Amniotic stem cell (primary cell): ENCODE data around the gene ATP5ME.
"Not testable (repeated sequence)": the region's sequence is repeated elsewhere in the genome, so short reads cannot be mapped to it uniquely, and the experiment has no call there.

Experiments used
- DNase-seq: peaks from one replicate; lab custom pipeline; 2025; lab: John Stamatoyannopoulos, UW

The ATP5ME gene

GRCh38 chr4:674172-675035 lies at the start of gene ATP5ME, which contains the start of gene MYL5:
TSS of gene ATP5ME (minus strand) at chr4:674276. CDS start at chr4:674247, 29 bp downstream.
TSS of gene MYL5 (plus strand) at chr4:674542. CDS start at chr4:678027, 3,485 bp downstream.
- peak; percentile 81 for DNase-seq

- DNase-seq: no peak
Measured at GRCh38 chr4:722851-723360, 48.8 kb upstream of the ATP5ME start.

- no peak for DNase-seq
Measured at GRCh38 chr4:722169-722725, 48.2 kb upstream of the ATP5ME start.

GRCh38 chr4:721261-722168 lies 47.4 kb upstream of the ATP5ME start:
- no peak for DNase-seq

GRCh38 chr4:720111-720860 lies 46.2 kb upstream of the ATP5ME start:
- DNase-seq: no peak

GRCh38 chr4:718460-718859 lies 44.4 kb upstream of the ATP5ME start:
- no peak for DNase-seq

GRCh38 chr4:717601-718320 lies 43.7 kb upstream of the ATP5ME start:
- DNase-seq: no peak

GRCh38 chr4:714087-714486 lies 40.0 kb upstream of the ATP5ME start:
- no peak for DNase-seq

GRCh38 chr4:712916-713632 lies 39.0 kb upstream of the ATP5ME start:
- DNase-seq: no peak

GRCh38 chr4:712093-712492 lies 38.0 kb upstream of the ATP5ME start:
- no peak for DNase-seq

- DNase-seq: no peak
Measured at GRCh38 chr4:710916-711315, 36.8 kb upstream of the ATP5ME start.

GRCh38 chr4:710116-710515 lies 36.0 kb upstream of the ATP5ME start:
- DNase-seq: no peak

- no peak for DNase-seq
Measured at GRCh38 chr4:709348-709747, 35.3 kb upstream of the ATP5ME start.

GRCh38 chr4:708631-708933 lies 34.5 kb upstream of the ATP5ME start:
- no peak for DNase-seq

GRCh38 chr4:707929-708630 lies 34.0 kb upstream of the ATP5ME start:
- no peak for DNase-seq

- no peak for DNase-seq
Measured at GRCh38 chr4:706834-707598, 32.9 kb upstream of the ATP5ME start.

- not testable (repeated sequence) for DNase-seq
Measured at GRCh38 chr4:706083-706633, 32.1 kb upstream of the ATP5ME start.

- peak; percentile 90 for DNase-seq
Measured at GRCh38 chr4:705278-706082, 31.4 kb upstream of the ATP5ME start, which contains the start of gene PCGF3. TSS of gene PCGF3 (plus strand) at chr4:705832. CDS start at chr4:733681, 27,849 bp downstream.
